ACHN (cell line): ENCODE results near the gene SMPD1.

Experiments used
- DNase-seq: peaks from one replicate; pipeline ENCODE4 v3.0.0-alpha.2; 2015
- in situ Hi-C: cut with HindIII; loops from 2 replicates; pipeline ENCODE4 v1.10.0; 2017; ENCODE audit warnings: low sequenced_read_pairs, low pct_ligation_motif_present, low pct_unique_long_range_greater_than_20kb

Gene SMPD1

GRCh38 chr11:6405052-6405667 is 14.9 kb downstream of the SMPD1 start:
- DNase-seq: no peak
- in situ Hi-C loops: no loop called here

GRCh38 chr11:6405846-6406245 is 15.6 kb downstream of the SMPD1 start:
- no peak for DNase-seq
- in situ Hi-C loops: no loop called here

- in situ Hi-C loops: no loop called here
Measured at GRCh38 chr11:6406370-6406769, 16.1 kb downstream of the SMPD1 start.

GRCh38 chr11:6410695-6411430 is 20.6 kb downstream of the SMPD1 start:
- no peak for DNase-seq
- in situ Hi-C loops: no loop called here

More at GRCh38 chr11:6406370-6406769, 16.1 kb downstream of the SMPD1 start:
- DNase-seq: no peak

GRCh38 chr11:6411594-6412031 is 21.3 kb downstream of the SMPD1 start:
- in situ Hi-C loops: no loop called here
- no peak for DNase-seq

- in situ Hi-C loops: no loop called here
Measured at GRCh38 chr11:6413791-6414201, 23.5 kb downstream of the SMPD1 start.

GRCh38 chr11:6414874-6415328 is 24.6 kb downstream of the SMPD1 start:
- no peak for DNase-seq
- in situ Hi-C loops: no loop called here

More at GRCh38 chr11:6413791-6414201, 23.5 kb downstream of the SMPD1 start:
- DNase-seq: no peak

GRCh38 chr11:6415797-6416196 is 25.5 kb downstream of the SMPD1 start:
- no peak for DNase-seq
- in situ Hi-C loops: no loop called here

GRCh38 chr11:6417907-6418556 is 27.8 kb downstream of the SMPD1 start:
- no peak for DNase-seq

GRCh38 chr11:6418557-6419008 is 28.3 kb downstream of the SMPD1 start:
- in situ Hi-C loops: no loop called here
- no peak for DNase-seq

More at GRCh38 chr11:6417907-6418556, 27.8 kb downstream of the SMPD1 start:
- in situ Hi-C loops: no loop called here

- peak; percentile 43 for DNase-seq
Measured at GRCh38 chr11:6419009-6419631, 28.8 kb downstream of the SMPD1 start, which contains the start of gene APBB1. Gene APBB1, minus strand, starts transcription at chr11:6419094. Its CDS starts 7,747 bp downstream, at chr11:6411347.

GRCh38 chr11:6420677-6421076 is 30.4 kb downstream of the SMPD1 start:
- no peak for DNase-seq
- in situ Hi-C loops: no loop called here

More at GRCh38 chr11:6419009-6419631, 28.8 kb downstream of the SMPD1 start, which contains the start of gene APBB1:
- in situ Hi-C loops: no loop called here

- in situ Hi-C loops: no loop called here
Measured at GRCh38 chr11:6427516-6427915, 37.2 kb downstream of the SMPD1 start.

GRCh38 chr11:6431861-6432260 is 41.6 kb downstream of the SMPD1 start:
- in situ Hi-C loops: no loop called here
- peak; percentile 93 for DNase-seq

More at GRCh38 chr11:6427516-6427915, 37.2 kb downstream of the SMPD1 start:
- no peak for DNase-seq

- no peak for DNase-seq
- in situ Hi-C loops: no loop called here
Measured at GRCh38 chr11:6433998-6434660, 43.9 kb downstream of the SMPD1 start.

GRCh38 chr11:6437423-6437822 is 47.1 kb downstream of the SMPD1 start:
- in situ Hi-C loops: no loop called here
- no peak for DNase-seq

GRCh38 chr11:6437993-6438392 is 47.7 kb downstream of the SMPD1 start:
- in situ Hi-C loops: no loop called here

GRCh38 chr11:6438979-6439571 is 48.8 kb downstream of the SMPD1 start:
- in situ Hi-C loops: no loop called here
- DNase-seq: peak; percentile 63

More at GRCh38 chr11:6437993-6438392, 47.7 kb downstream of the SMPD1 start:
- no peak for DNase-seq
